ENCODE results near the gene RNU6-9.

The RNU6-9 gene

GRCh38 chr19:896999-897398 is 3.7 kb downstream of the RNU6-9 start:
- no peak overlapping the region for H3K27ac ChIP-seq (ENCODE audit: low read length)
- no peaks in the 10 kb centered on the region for H3K27me3 ChIP-seq (ENCODE audit: control insufficient read depth, insufficient read depth, low read length)
- H3K9me3 ChIP-seq (ENCODE audit: control insufficient read depth, low read depth, low read length) = no peaks in the 10 kb centered on the region
- no peaks in the 10 kb centered on the region for H3K4me1 ChIP-seq (ENCODE audit: control insufficient read depth, low read depth, low read length)
- H3K36me3 ChIP-seq (ENCODE audit: control insufficient read depth, low read depth, low read length) = no peaks in the 10 kb centered on the region
- no peak overlapping the region for H3K9ac ChIP-seq (ENCODE audit: low read length)
- no peak overlapping the region for H3K4me3 ChIP-seq (ENCODE audit: low read length)

DNA sequence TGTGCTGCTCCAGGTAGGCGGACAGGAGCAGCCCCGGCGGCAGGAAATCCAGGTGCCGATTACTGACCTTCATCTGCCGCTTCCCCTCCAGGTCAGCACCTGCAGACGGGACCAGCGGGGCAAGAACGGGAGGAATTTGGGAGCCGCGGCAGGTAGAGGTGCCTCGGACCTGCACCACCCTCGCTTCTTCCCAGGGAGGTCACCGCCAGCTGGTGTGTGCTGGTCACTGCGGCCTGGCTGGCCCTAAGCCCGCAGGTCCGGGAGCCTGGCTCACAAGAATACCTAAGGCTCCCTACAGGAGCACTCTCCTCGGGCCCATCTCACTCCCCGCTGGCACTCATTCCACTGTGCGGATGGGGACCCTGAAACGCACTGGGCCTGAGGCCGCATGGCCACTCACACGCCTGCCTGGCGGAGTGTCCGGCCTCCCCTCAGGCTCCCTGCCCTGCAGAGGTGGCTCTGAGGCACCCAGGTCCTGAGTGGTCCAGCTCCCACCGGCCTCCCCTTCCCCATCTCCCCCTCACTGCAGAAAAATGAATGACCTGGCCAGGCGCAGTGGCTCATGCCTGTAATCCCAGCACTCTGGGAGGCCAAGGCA is 4.3 kb downstream of the RNU6-9 start:
- no peaks in the 10 kb centered on the region for H3K9me3 ChIP-seq (ENCODE audit: control insufficient read depth, low read depth, low read length)
- H3K27ac ChIP-seq (ENCODE audit: low read length) = no peak overlapping the region
- no peaks in the 10 kb centered on the region for H3K4me1 ChIP-seq (ENCODE audit: control insufficient read depth, low read depth, low read length)
- no peak overlapping the region for H3K4me3 ChIP-seq (ENCODE audit: low read length)
- no peaks in the 10 kb centered on the region for H3K36me3 ChIP-seq (ENCODE audit: control insufficient read depth, low read depth, low read length)
- no peak overlapping the region for H3K9ac ChIP-seq (ENCODE audit: low read length)
- no peaks in the 10 kb centered on the region for H3K27me3 ChIP-seq (ENCODE audit: control insufficient read depth, insufficient read depth, low read length)

- Histone ChIP-seq H3K9me3 (ENCODE audit: control insufficient read depth, low read depth, low read length) (no peaks in the 10 kb centered on the region), H3K36me3 (ENCODE audit: control insufficient read depth, low read depth, low read length) (no peaks in the 10 kb centered on the region), H3K9ac (ENCODE audit: low read length) (no peak overlapping the region), H3K4me1 (ENCODE audit: control insufficient read depth, low read depth, low read length) (no peaks in the 10 kb centered on the region), H3K4me3 (ENCODE audit: low read length) (no peak overlapping the region), H3K27me3 (ENCODE audit: control insufficient read depth, insufficient read depth, low read length) (no peaks in the 10 kb centered on the region), H3K27ac (ENCODE audit: low read length) (no peak overlapping the region)
Measured at GRCh38 chr19:898663-899062, 5.4 kb downstream of the RNU6-9 start.

GRCh38 chr19:899336-900042 is 6.2 kb downstream of the RNU6-9 start:
- no peaks in the 10 kb centered on the region for H3K4me1 ChIP-seq (ENCODE audit: control insufficient read depth, low read depth, low read length)
- H3K27me3 ChIP-seq (ENCODE audit: control insufficient read depth, insufficient read depth, low read length) = no peaks in the 10 kb centered on the region
- no peak overlapping the region for H3K9ac ChIP-seq (ENCODE audit: low read length)
- H3K27ac ChIP-seq (ENCODE audit: low read length) = no peak overlapping the region
- no peaks in the 10 kb centered on the region for H3K36me3 ChIP-seq (ENCODE audit: control insufficient read depth, low read depth, low read length)
- H3K9me3 ChIP-seq (ENCODE audit: control insufficient read depth, low read depth, low read length) = no peaks in the 10 kb centered on the region
- no peak overlapping the region for H3K4me3 ChIP-seq (ENCODE audit: low read length)

DNA sequence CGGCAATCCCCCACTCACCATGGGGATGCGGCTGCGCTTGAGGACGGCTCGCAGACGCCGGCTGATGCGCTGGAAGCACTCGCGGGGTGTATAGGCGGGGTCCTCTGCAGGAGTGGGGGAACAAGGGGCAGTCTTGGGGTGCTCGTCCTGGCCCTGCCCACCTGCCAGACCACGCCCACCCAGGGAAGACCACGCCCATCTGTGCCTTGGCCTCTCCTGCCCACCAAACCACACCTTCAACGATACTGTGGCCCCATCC is 6.7 kb downstream of the RNU6-9 start:
- Histone ChIP-seq H3K36me3 (ENCODE audit: control insufficient read depth, low read depth, low read length) (no peaks in the 10 kb centered on the region), H3K4me1 (ENCODE audit: control insufficient read depth, low read depth, low read length) (no peaks in the 10 kb centered on the region), H3K27ac (ENCODE audit: low read length) (no peak overlapping the region)

DNA sequence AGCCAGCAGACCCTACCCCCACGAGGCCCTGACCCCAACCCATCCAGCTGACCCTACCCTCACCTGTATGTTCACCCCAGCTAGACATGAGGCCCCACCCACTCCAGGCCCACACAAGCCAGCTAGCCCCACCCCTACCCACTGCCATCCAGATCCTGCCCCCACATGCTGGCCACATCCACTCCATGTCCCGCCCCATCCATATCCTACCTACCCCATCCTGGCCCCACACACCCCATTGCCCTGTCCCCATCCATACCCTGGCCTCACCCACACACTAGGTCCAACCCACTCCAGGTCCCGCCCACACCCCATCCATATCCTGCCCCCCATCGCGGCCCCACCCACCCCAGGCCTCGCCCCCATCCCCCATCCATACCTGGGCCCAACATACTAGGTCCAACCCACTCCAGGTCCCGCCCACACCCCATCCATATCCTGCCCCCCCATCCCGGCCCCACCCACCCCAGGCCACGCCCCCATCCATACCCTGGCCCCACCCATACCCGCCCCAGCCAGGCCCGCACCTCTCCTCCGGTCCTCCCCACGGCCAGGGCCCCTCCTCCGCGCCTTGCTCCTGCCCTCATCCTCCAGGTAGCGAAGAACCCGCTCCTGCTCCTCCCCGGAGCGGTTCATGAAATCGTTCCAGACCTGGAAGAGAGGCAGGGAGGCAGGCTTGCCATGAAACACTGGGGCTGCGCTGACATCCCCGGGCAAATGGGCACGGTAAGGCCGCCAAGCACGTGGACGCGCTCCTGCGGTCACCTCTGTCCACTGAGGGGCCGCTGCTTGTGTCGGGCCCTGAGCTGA is 7.2 kb downstream of the RNU6-9 start:
- Histone ChIP-seq H3K4me1 (ENCODE audit: control insufficient read depth, low read depth, low read length) (no peaks in the 10 kb centered on the region), H3K36me3 (ENCODE audit: control insufficient read depth, low read depth, low read length) (no peaks in the 10 kb centered on the region), H3K9ac (ENCODE audit: low read length) (no peak overlapping the region)

More for the DNA sequence above, 6.7 kb downstream of the RNU6-9 start:
- H3K27me3 ChIP-seq (ENCODE audit: control insufficient read depth, insufficient read depth, low read length) = no peaks in the 10 kb centered on the region
- H3K9me3 ChIP-seq (ENCODE audit: control insufficient read depth, low read depth, low read length) = no peaks in the 10 kb centered on the region
- H3K9ac ChIP-seq (ENCODE audit: low read length) = no peak overlapping the region
- no peak overlapping the region for H3K4me3 ChIP-seq (ENCODE audit: low read length)

DNA sequence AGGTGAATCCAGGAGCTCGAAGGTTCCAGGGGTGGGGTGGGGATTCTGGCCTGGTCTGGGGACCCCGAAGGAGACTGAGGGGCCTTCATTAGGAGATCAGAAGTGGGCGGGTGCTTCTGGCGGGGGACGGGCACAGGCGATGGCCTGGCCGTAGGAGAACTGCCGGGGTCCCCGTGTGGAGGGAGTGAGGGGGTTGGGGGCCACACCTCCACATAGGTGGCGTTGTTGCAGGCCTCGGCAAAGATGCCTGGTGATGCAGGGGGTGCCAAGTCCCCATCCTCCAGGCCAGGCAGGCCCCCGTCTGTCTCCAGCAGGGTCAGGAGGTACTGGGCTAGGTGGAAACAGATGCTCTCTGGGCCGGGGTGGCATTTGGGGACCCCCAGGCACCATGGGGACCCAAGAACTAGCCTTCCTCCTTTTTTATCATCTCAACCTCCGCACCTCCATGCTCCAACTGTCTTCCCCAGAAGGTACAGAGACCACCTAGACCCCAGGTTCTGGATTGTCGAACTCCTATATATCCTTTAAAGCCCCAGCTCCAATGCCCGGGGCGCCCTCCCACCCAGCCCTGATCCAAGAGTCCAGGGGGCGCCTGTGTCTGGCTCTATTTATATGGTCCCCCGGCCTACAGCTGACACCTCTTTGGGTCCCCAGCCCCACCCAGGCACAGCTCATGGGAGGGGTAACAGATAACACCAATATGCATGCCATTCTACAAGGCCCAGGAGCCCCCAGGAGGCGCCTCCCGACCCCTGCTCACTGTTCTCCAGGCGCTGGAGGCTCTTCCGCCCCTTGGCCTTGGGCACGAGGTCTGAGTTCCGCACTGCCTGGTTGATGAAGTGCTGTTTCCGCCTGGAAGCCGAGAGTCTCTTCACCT is 8.2 kb downstream of the RNU6-9 start:
- H3K4me3 ChIP-seq (ENCODE audit: low read length) = no peak overlapping the region
- no peak overlapping the region for H3K9ac ChIP-seq (ENCODE audit: low read length)
- no peak overlapping the region for H3K27ac ChIP-seq (ENCODE audit: low read length)
- no peaks in the 10 kb centered on the region for H3K9me3 ChIP-seq (ENCODE audit: control insufficient read depth, low read depth, low read length)
- no peaks in the 10 kb centered on the region for H3K4me1 ChIP-seq (ENCODE audit: control insufficient read depth, low read depth, low read length)
- no peaks in the 10 kb centered on the region for H3K27me3 ChIP-seq (ENCODE audit: control insufficient read depth, insufficient read depth, low read length)
- H3K36me3 ChIP-seq (ENCODE audit: control insufficient read depth, low read depth, low read length) = no peaks in the 10 kb centered on the region

More for the DNA sequence above, 7.2 kb downstream of the RNU6-9 start:
- Histone ChIP-seq H3K27me3 (ENCODE audit: control insufficient read depth, insufficient read depth, low read length) (no peaks in the 10 kb centered on the region), H3K27ac (ENCODE audit: low read length) (no peak overlapping the region), H3K4me3 (ENCODE audit: low read length) (no peak overlapping the region), H3K9me3 (ENCODE audit: control insufficient read depth, low read depth, low read length) (no peaks in the 10 kb centered on the region)

- Histone ChIP-seq H3K27me3 (ENCODE audit: control insufficient read depth, insufficient read depth, low read length) (no peaks in the 10 kb centered on the region), H3K9ac (ENCODE audit: low read length) (no peak overlapping the region), H3K36me3 (ENCODE audit: control insufficient read depth, low read depth, low read length) (no peaks in the 10 kb centered on the region), H3K4me1 (ENCODE audit: control insufficient read depth, low read depth, low read length) (no peaks in the 10 kb centered on the region), H3K9me3 (ENCODE audit: control insufficient read depth, low read depth, low read length) (no peaks in the 10 kb centered on the region), H3K27ac (ENCODE audit: low read length) (no peak overlapping the region), H3K4me3 (ENCODE audit: low read length) (no peak overlapping the region)
Measured at GRCh38 chr19:902093-902370, 8.7 kb downstream of the RNU6-9 start.

DNA sequence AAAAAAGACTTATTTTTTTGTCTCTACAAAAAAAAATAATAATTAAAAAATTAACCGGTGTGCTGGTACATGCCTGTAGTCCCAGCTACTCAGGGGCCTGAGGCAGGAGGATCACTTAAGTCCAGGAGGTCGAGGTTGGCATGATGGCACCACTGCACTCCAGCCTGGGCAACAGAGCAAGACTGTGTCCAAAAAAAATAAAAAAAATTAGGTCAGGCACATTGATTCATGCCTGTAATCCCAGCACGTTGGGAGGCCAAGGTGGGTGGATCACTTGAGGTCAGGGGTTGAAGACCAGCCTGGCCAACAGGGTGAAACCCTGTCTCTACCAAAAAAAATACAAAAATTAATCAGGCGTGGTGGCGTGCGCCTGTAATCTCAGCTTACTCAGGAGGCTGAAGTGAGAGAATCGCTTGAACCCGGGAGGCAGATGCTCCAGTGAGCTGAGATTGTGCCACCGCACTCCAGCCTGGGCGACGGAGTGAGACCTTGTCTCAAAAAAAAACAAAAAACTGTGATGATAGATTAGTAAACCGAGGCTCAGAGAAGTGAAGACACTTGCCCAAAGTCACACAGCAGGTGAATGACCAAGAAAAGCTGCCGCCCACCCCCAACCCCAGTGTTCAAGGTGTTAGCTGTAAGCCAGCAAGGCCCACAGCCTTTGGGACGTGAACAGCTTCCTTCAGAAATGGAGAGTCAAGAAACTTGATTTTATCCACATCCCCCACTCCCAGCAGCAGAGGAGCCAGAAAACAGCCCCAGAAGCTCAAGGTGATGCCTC is 9.4 kb downstream of the RNU6-9 start:
- Histone ChIP-seq H3K36me3 (ENCODE audit: control insufficient read depth, low read depth, low read length) (no peaks in the 10 kb centered on the region), H3K27ac (ENCODE audit: low read length) (no peak overlapping the region), H3K4me1 (ENCODE audit: control insufficient read depth, low read depth, low read length) (no peaks in the 10 kb centered on the region), H3K27me3 (ENCODE audit: control insufficient read depth, insufficient read depth, low read length) (no peaks in the 10 kb centered on the region), H3K9ac (ENCODE audit: low read length) (no peak overlapping the region), H3K4me3 (ENCODE audit: low read length) (no peak overlapping the region), H3K9me3 (ENCODE audit: control insufficient read depth, low read depth, low read length) (no peaks in the 10 kb centered on the region)

GRCh38 chr19:903266-903797 is 10.0 kb downstream of the RNU6-9 start:
- H3K9ac ChIP-seq (ENCODE audit: low read length) = no peak overlapping the region
- no peaks in the 10 kb centered on the region for H3K36me3 ChIP-seq (ENCODE audit: control insufficient read depth, low read depth, low read length)
- no peak overlapping the region for H3K4me3 ChIP-seq (ENCODE audit: low read length)
- H3K27ac ChIP-seq (ENCODE audit: low read length) = no peak overlapping the region
- H3K4me1 ChIP-seq (ENCODE audit: control insufficient read depth, low read depth, low read length) = no peaks in the 10 kb centered on the region
- no peaks in the 10 kb centered on the region for H3K27me3 ChIP-seq (ENCODE audit: control insufficient read depth, insufficient read depth, low read length)
- H3K9me3 ChIP-seq (ENCODE audit: control insufficient read depth, low read depth, low read length) = no peaks in the 10 kb centered on the region

DNA sequence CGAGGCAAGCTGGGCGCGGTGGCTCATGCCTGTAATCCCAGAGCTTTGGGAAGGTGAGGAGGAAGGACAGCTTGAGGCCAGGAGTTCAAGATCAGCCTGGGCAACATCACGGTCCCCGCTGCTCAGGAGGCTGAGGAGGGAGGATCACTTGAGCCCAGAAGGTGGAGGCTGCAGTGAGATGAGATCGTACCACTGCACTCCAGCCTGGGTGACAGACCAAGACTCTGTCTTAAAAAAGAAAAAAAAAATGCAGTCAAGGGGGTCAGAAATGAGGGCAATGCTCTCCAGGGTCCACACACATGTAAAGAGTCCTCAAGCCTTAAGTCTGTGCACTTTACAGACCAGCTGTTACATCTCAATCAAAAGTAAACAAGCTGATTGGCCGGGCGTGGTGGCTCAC is 11.3 kb downstream of the RNU6-9 start:
- no peak overlapping the region for H3K4me3 ChIP-seq (ENCODE audit: low read length)
- H3K9ac ChIP-seq (ENCODE audit: low read length) = no peak overlapping the region
- H3K9me3 ChIP-seq (ENCODE audit: control insufficient read depth, low read depth, low read length) = no peaks in the 10 kb centered on the region
- H3K27ac ChIP-seq (ENCODE audit: low read length) = no peak overlapping the region
- H3K36me3 ChIP-seq (ENCODE audit: control insufficient read depth, low read depth, low read length) = no peaks in the 10 kb centered on the region
- H3K27me3 ChIP-seq (ENCODE audit: control insufficient read depth, insufficient read depth, low read length) = no peaks in the 10 kb centered on the region
- H3K4me1 ChIP-seq (ENCODE audit: control insufficient read depth, low read depth, low read length) = no peaks in the 10 kb centered on the region

Data from iPS-18a (cell line).